HG03571 (cell line): ENCODE results near the gene ABR.

ENCODE experiments used
- ATAC-seq: cut with Tn5 transposase; IDR thresholded peaks from one replicate; pipeline ENCODE4 v1.9.1; 2021; ENCODE audit not compliant: unreplicated experiment

ABR gene

DNA sequence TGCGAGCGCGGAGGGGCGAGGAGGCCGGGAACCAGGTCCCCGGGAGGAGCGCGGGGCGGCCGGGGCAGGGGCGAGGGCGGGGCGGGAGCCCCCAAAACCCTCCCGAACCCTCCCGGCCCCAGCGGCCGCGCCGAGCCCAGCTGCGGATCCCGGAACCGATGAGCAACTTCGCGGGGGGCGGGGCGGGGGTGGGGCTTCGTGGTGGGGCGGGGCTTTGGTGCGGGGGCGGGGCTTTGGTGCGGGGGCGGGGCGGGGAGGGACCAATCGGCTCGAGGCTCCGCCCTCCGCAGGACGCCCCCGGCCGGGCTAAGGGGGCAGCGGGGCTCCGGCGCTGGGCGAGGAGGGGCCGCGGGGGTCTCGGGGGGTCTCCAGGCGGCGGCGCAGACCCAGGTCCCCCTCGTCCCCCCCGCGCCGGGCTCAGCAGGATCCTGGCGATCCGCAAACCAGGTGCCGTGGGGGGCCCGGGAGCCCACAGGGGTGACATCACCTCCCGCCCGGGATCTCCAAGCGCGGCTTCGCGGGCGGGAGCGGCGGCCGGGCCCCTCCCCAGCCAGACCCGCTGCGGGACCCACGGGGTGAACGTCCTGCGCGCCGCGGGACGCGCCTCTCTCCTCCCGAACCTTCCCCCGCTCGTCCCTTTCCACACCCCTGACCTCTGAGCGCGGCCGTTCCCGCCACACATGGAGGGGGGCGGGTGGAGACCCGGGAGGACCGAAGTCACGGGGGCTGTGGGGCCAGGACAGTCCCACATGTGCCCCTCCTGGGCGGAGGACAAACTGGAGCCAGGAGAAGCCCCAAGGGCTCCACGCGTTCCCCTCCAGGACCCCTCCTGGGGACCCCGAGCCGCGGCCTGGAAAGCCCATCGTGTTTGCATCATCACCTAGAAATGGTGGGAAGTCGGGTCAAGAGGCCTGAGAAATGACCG, at the start of gene ABR:
ABR (minus strand) TSS at position 164 of the 925 bp plus-strand sequence. CDS start 254 bp downstream, outside the sequence.
- no peak for ATAC-seq

DNA sequence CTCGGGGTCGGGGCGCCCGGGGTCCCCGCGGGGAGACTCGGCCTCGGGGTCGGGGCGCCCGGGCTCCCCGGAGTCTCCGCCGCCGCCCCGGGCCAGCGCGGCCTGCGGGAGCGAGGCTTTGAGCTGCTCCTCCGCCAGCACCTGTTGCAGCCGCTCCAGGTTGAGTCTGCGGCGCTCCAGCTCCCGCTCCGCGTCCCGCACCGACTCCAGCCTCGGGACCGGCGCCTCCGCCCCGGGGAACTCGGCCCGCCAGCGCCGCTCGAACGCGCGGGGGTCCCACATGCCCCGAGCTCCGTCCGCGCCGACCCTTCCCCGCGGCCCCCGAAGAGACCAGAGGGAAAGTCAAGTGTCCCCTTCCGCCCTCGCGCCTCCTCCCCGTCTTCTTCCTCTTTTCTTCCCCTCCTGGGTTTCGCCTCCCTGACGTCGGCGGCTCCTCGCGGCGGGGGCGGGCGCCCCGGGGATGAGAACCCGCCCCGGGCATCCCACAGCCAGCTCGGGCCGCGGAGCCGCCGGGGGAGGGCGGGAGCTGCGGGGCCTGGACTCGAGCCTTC, 49.6 kb upstream of the ABR start:
- ATAC-seq, result peak; percentile 63

DNA sequence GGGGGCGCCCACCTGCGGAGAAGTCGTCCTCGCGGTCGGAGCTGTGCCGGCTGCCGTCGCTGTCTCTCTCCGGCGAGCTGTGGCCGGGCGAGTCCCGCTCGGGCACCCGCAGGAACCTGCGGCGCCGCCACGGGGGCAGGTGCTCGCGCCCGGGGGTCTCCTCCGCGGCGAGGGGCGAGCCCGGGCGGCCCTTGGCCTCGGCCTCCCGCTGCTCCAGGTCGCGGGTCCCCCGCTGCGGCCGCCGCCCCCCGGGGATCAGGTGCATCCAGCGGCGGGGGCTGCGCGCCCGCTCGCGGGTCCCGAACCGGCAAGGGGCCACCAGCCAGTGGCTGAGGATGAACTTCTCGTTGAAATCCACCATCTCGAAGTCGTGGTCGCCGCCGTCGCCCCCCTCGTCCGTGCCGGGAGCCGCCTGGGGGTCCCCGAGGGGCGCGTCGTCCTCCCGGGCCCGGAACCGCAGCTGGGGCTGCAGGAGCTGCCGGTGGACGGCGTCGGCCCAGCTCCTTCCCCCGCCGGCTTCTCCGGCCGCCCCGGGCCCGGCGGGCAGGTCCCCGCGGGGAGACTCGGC, 49.1 kb upstream of the ABR start:
- ATAC-seq, result no peak

GRCh38 chr17:1227917-1228780, 48.4 kb upstream of the ABR start:
- no peak for ATAC-seq

- ATAC-seq, result no peak
Observed at GRCh38 chr17:1227365-1227764, 47.6 kb upstream of the ABR start.

- no peak for ATAC-seq
Observed at GRCh38 chr17:1226308-1226707, 46.5 kb upstream of the ABR start.

- ATAC-seq, result no peak
Observed at GRCh38 chr17:1224330-1224729, 44.5 kb upstream of the ABR start.

GRCh38 chr17:1223662-1224061, 43.9 kb upstream of the ABR start:
- no peak for ATAC-seq

GRCh38 chr17:1222321-1222720, 42.5 kb upstream of the ABR start:
- ATAC-seq, result no peak

- ATAC-seq, result no peak
Observed at GRCh38 chr17:1221209-1221608, 41.4 kb upstream of the ABR start.

GRCh38 chr17:1220346-1220745, 40.6 kb upstream of the ABR start:
- ATAC-seq, result no peak

DNA sequence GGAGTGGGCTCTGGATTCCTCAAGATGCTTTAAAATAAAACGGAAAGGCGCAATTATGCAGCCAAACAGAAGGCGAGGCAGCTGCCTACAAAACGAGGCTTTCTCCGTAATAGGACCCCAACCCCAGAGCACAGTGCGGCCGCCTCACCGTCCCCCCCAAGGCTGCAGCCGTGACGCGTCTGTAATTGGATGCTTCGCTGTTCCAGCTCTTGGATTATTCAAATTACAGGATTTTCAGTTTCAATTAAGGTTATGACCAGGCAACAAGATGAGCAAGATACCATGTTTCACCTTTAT, 37.3 kb upstream of the ABR start:
- no peak for ATAC-seq

DNA sequence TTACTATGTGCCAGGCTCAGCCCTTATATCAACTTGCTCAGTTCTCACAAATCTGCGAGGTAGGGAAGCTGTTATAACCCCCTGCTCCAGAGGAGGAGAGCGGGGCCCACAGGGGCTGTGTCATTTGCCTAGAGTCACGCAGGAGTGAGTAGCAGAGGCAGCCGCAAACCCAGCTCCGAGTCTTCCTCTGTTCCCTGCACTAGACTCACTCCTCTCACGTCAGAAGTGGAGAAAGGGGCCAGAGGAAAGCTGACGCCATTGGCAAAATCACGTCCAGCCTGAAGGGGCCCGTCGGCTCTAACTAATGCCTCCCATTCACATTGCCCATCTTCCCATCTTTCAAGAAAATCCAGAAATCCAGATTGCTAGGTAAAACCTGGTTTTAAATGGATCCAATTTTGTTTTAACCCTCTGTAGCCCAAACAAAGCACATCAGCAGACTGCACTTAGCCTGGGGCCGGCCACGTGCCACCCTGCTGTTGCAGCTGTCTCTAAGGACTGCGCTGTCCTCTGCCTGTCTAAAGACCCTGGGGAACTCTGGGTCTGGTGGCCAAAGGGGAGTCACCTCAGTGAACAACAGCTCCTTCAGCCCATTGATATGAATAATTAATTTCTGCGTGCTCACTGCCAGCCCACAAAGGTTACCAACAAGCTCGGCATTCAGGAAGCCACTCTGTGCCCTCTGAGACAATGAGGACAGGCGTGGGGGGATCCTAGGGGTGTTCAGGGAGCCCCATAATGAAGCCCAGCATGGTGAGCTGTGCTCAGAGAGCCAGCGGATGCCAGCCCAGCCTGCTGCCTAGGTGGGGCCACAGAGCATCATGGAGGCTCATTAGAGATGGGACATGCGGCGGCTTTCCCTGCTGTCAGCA, 36.7 kb upstream of the ABR start:
- no peak for ATAC-seq

GRCh38 chr17:1212946-1213345, 33.2 kb upstream of the ABR start:
- ATAC-seq, result no peak

DNA sequence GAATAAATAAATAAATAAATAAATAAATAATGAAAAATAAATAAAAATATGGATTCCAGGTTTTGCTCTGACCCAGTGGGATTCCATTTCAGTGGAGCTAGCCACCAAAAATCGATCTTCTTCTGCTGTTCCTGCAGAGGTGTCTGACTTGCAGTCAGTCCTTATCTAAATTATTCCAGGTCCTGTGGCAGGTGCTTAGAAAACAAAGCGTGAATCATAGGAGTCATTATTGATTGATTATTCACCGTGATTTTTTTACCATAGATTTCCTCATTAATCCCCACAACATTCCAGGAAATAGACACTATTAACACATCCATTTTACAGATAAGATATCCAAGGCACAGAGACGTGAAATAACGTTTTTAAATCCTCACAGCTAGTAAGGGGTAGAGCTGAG, 31.5 kb upstream of the ABR start:
- ATAC-seq, result no peak

DNA sequence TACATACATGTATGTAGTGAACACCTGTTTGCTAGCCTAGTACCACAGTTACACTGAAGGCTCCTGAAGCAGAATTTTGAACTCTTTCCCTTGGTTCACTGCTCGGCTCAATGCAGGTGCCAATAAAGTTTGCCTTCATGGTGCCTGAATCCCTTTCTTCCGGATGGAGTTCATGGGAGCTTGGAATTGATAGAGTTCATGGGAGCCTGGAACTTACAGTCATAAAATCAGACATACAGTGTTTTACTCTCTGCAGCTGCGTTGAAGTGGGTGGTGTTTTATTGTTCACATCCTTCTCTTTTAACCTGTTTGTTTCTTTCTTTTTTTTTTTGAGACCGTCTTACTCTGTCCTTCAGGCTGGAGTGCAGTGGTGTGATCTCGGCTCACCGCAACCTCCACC, 29.2 kb upstream of the ABR start:
- ATAC-seq, result no peak

DNA sequence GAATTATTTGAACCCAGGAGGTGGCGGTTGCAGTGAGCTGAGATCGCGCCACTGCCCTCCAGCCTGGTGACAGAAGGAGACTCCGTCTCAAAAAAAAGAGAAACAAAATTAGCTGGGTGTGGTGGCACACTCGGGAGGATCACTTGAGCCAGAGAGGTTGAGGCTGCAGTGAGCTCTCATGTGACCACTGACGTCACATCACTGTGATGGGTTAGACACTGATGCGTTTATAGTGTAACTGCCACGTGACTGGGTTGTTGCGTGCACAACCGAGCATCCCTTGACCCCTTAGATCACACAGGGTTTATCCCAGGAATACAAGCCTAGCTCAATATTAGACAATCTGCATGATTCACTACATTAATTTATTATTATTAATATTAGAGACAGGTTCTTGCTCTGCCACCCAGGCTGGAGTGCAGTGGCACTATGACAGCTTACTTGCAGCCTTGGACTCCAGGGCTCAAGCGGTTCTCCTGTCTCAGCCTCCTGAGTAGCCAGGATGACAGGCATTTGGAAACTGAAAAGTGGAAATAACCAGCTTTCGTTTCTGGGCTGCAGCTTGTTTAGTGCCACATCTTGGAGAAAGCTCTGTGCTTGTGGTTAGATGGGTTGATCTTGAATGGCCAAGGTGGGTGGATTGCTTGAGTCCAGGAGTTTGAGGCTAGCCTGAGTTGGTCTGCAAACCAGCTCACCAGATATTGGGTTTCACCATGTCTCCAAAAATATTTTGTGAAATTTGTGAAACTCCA, 26.4 kb upstream of the ABR start:
- ATAC-seq, result no peak

GRCh38 chr17:1203967-1204291, 24.1 kb upstream of the ABR start:
- no peak for ATAC-seq

GRCh38 chr17:1203111-1203966, 23.6 kb upstream of the ABR start:
- no peak for ATAC-seq
